Pancreas (tissue), 10 donors: ENCODE measurements around the gene OR8K3. TPM values are rescaled to one million over a fixed set of nuclear protein-coding genes. Genes with fewer than 3 reads are reported as not detected.

ENCODE experiments used
- ATAC-seq, 4 donors: fragments of 200-7000 bp; cut with Tn5 transposase; one replicate each; pipeline versions ENCODE4 v1.8.0 to v1.9.1; 2020; ENCODE audit warnings: mild to moderate bottlenecking in 4 of 4, moderate library complexity in 4 of 4
- DNase-seq, 6 donors: peaks; one replicate each; pipeline ENCODE4 v3.0.0-alpha.2; 2020
- FAIRE-seq: peaks from 2 replicates; lab custom pipeline; 2012; peaks lifted over from hg19 to GRCh38; lab: Jason Lieb, UNC
- H3K27ac ChIP-seq, 4 donors: fragments of 200-600 bp; sonication (generic); 1 replicate in 3 of 4; 2 replicates in 1 of 4; pipeline versions ENCODE4 v1.5.0 to v1.8.0; 2020
- H3K27me3 ChIP-seq, 4 donors: fragments of 200-600 bp; one replicate each; pipeline ENCODE4 v1.8.0; 2021
- H3K36me3 ChIP-seq, 3 donors: fragments of 200-600 bp; sonication (generic) in 1 of 3; one replicate each; pipeline versions ENCODE4 v1.5.0 to v1.8.0; 2020 to 2021
- H3K4me1 ChIP-seq, 3 donors: fragments of 200-600 bp; one replicate each; pipeline ENCODE4 v1.8.0; 2021
- H3K4me3 ChIP-seq, 4 donors: fragments of 200-600 bp; sonication (generic) in 2 of 4; one replicate each; pipeline versions ENCODE4 v1.5.0 to v1.8.0; 2020 to 2021
- H3K9me3 ChIP-seq, 4 donors: fragments of 200-600 bp; one replicate each; pipeline ENCODE4 v1.8.0; 2021
- WGBS, 2 donors: extraction: QIAGEN DNeasy Blood & Tissue Kit; methylation state at CpG; one replicate each; pipeline ENCODE4 v1.1.7; 2013; 5-methylcytosine and 5-hydroxymethylcytosine counted together
- intact Hi-C, 3 donors: fragments of 100-400 bp; cut with DNase I; formaldehyde crosslinking; loops; one replicate each; pipeline versions ENCODE4 v1.11.1 to v1.14.2; 2022
- polyA plus RNA-seq, 2 donors: library from polyadenylated mRNA; stranded (reverse); fragments of 200-250 nt; gene quantifications; one replicate each; pipeline ENCODE4 v1.2.3, GENCODE V29; 2013
- total RNA-seq, 6 donors: library from RNA; stranded (reverse); fragmentation: NEBNext Ultra II Directional in 4 of 6; extraction: Animal tissue kit (Norgen Biotek cat#: 25700) in 4 of 6; gene quantifications; one replicate each; pipeline versions ENCODE4 v1.2.1 to v1.2.4, GENCODE V29; 2021 to 2023
- TF ChIP-seq, protein P1 (sequence below), 4 donors: fragments of 200-600 bp; sonication (generic) in 3 of 4; IDR thresholded peaks; one replicate each; pipeline versions ENCODE4 v1.5.0 to v1.8.0; 2021; ENCODE audit warnings: antibody characterized with exemption in 4 of 4
- donor health status: healthy with polysubstance abuse.
- donor health status: DM: no; HTN: no; CAD: no; lungs with moderate emphysema.
- donor health status: DM: no; HTN: no; CAD: no.
- donor health status: control.
- donor health status: control.
- donor health status: Bipolar disorder and iron deficiency.
- donor health status: DM: yes; HTN: yes; CAD: no.
- donor health status: DM: no; HTN: no; CAD: no.
- donor health status: DM: no; HTN: no; CAD: no.
- donor health status: DM: yes; HTN: yes; CAD: no.

The OR8K3 gene
- total and polyA plus RNA-seq, 8 donors: not detected

DNA sequence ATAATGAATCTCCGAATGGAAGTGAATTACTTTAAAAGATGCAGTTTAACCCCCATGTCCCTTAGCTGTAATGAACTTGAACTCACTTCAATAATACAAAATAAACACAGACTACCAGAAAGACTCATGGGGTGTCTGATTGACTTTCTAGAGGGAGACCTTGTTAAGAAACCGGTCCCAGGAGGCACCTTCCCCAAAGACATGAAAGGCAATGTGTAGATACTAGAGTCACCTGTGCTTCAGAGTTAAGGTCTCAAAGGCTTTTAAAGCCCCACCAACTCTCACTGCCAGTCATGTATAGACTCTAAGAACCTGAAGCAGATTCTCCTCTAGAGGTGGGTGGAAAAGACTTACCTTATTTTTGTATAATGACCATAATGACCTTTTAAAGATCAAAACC, 39.0 kb downstream of the OR8K3 start, which contains the start of gene OR8J1:
OR8J1 (plus strand) TSS at position 301 of the 400 bp plus-strand sequence. CDS start 5,956 bp downstream, outside the sequence.
- FAIRE-seq (no peak), ATAC-seq (no peak), DNase-seq (no peak)
- TF ChIP-seq, protein P1, sequence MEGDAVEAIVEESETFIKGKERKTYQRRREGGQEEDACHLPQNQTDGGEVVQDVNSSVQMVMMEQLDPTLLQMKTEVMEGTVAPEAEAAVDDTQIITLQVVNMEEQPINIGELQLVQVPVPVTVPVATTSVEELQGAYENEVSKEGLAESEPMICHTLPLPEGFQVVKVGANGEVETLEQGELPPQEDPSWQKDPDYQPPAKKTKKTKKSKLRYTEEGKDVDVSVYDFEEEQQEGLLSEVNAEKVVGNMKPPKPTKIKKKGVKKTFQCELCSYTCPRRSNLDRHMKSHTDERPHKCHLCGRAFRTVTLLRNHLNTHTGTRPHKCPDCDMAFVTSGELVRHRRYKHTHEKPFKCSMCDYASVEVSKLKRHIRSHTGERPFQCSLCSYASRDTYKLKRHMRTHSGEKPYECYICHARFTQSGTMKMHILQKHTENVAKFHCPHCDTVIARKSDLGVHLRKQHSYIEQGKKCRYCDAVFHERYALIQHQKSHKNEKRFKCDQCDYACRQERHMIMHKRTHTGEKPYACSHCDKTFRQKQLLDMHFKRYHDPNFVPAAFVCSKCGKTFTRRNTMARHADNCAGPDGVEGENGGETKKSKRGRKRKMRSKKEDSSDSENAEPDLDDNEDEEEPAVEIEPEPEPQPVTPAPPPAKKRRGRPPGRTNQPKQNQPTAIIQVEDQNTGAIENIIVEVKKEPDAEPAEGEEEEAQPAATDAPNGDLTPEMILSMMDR (IDR thresholded peaks at IDR 0.05): no peak
- Histone ChIP-seq H3K36me3 (no peaks in the 10 kb centered on the region), H3K9me3 (no peaks in the 10 kb centered on the region), H3K4me3 (no peak within 1 kb of the TSS), H3K27me3 (no peaks in the 10 kb centered on the region), H3K27ac (no peak within 1 kb of the TSS), H3K4me1 (no peaks in the 10 kb centered on the region)
- WGBS, 2 donors: 30 to 49% methylated on average over 2 of the region's 2 CpGs
- intact Hi-C loops: no loop called here

Other genes with a start within 250 kb of the OR8K3 start
- not detected for gene OR8I2, start 221.8 kb upstream of the OR8K3 start, total RNA-seq
- gene OR8I2, start 221.8 kb upstream of the OR8K3 start, polyA plus RNA-seq: not detected
- not detected for gene OR8H2, start 211.5 kb upstream of the OR8K3 start, total RNA-seq
- gene OR8H2, start 211.5 kb upstream of the OR8K3 start, polyA plus RNA-seq: not detected
- gene OR8H3, start 192.8 kb upstream of the OR8K3 start, total RNA-seq: not detected
- gene OR8H3, start 192.8 kb upstream of the OR8K3 start, polyA plus RNA-seq: not detected
- not detected for gene OR8J3, start 174.9 kb upstream of the OR8K3 start, total RNA-seq
- not detected for gene OR8J3, start 174.9 kb upstream of the OR8K3 start, polyA plus RNA-seq
- not detected for gene OR8K5, start 154.8 kb upstream of the OR8K3 start, total RNA-seq
- not detected for gene OR8K5, start 154.8 kb upstream of the OR8K3 start, polyA plus RNA-seq
- gene OR5J2, start 138.5 kb upstream of the OR8K3 start, total RNA-seq: not detected
- not detected for gene OR5J2, start 138.5 kb upstream of the OR8K3 start, polyA plus RNA-seq
- gene OR5T2, start 80.9 kb upstream of the OR8K3 start, total RNA-seq: not detected
- gene OR5T2, start 80.9 kb upstream of the OR8K3 start, polyA plus RNA-seq: not detected
- gene OR5T3, start 62.9 kb upstream of the OR8K3 start, total RNA-seq: not detected
- gene OR5T3, start 62.9 kb upstream of the OR8K3 start, polyA plus RNA-seq: not detected
- not detected for gene OR5T1, start 41.0 kb upstream of the OR8K3 start, total RNA-seq
- gene OR5T1, start 41.0 kb upstream of the OR8K3 start, polyA plus RNA-seq: not detected
- gene OR8H1, start 22.9 kb upstream of the OR8K3 start, total RNA-seq: not detected
- gene OR8H1, start 22.9 kb upstream of the OR8K3 start, polyA plus RNA-seq: not detected
- not detected for gene OR8K1, start 30.9 kb downstream of the OR8K3 start, total RNA-seq
- gene OR8K1, start 30.9 kb downstream of the OR8K3 start, polyA plus RNA-seq: not detected
- not detected for gene OR8J1, start 39.1 kb downstream of the OR8K3 start, total RNA-seq
- not detected for gene OR8J1, start 39.1 kb downstream of the OR8K3 start, polyA plus RNA-seq
- gene OR8U1, start 60.5 kb downstream of the OR8K3 start, total RNA-seq: not detected
- gene OR8U1, start 60.5 kb downstream of the OR8K3 start, polyA plus RNA-seq: under 1 TPM in 1 of 2 donors, not detected in 1; 0.09 TPM
- gene OR5AL1, start 97.6 kb downstream of the OR8K3 start, total RNA-seq: not detected
- not detected for gene OR5AL1, start 97.6 kb downstream of the OR8K3 start, polyA plus RNA-seq
- not detected for gene OR5M3, start 158.2 kb downstream of the OR8K3 start, total RNA-seq
- gene OR5M3, start 158.2 kb downstream of the OR8K3 start, polyA plus RNA-seq: not detected
- gene OR5M8, start 176.2 kb downstream of the OR8K3 start, total RNA-seq: not detected
- gene OR5M8, start 176.2 kb downstream of the OR8K3 start, polyA plus RNA-seq: not detected
- not detected for gene OR5M11, start 228.1 kb downstream of the OR8K3 start, total RNA-seq
- not detected for gene OR5M11, start 228.1 kb downstream of the OR8K3 start, polyA plus RNA-seq